ENCODE data around the gene TSPY1.
"Not testable (repeated sequence)": the region's sequence is repeated elsewhere in the genome, so short reads cannot be mapped to it uniquely, and the experiment has no call there.

GRCh38 chrY:9516287-9516686, 49.5 kb downstream of the TSPY1 start:
- TF ChIP-seq CTCF (IDR thresholded peaks at IDR 0.05 in 2 of 3, conservative IDR thresholded peaks at IDR 0.05 in 1 of 3; ENCODE audit: borderline replicate concordance in 1 of 3, insufficient read depth in 1 of 3, low read depth in 2 of 3, low read length in 2 of 3); POLR2A (IDR thresholded peaks at IDR 0.05; ENCODE audit: borderline replicate concordance, extremely low read depth, insufficient read depth, insufficient read length); SIN3A (IDR thresholded peaks at IDR 0.05; ENCODE audit: low read depth); EZH2 (IDR thresholded peaks at IDR 0.05): not testable (repeated sequence)
